Mucosa of stomach (tissue), 1 donor: Measurements from ENCODE around the gene SLK.

Experiments
- H3K27me3 ChIP-seq: one replicate; pipeline ENCODE4 v1.7.0; 2013; ENCODE audit warnings: mild to moderate bottlenecking, low read length; ENCODE audit not compliant: control insufficient read depth, insufficient read depth
- H3K36me3 ChIP-seq: one replicate; pipeline ENCODE4 v1.7.0; 2013; ENCODE audit warnings: low read length; ENCODE audit not compliant: control insufficient read depth, insufficient read depth
- H3K4me1 ChIP-seq: one replicate; pipeline ENCODE4 v1.7.0; 2013; ENCODE audit warnings: mild to moderate bottlenecking, low read length; ENCODE audit not compliant: control insufficient read depth, insufficient read depth
- H3K4me3 ChIP-seq: one replicate; pipeline ENCODE4 v1.7.0; 2013; ENCODE audit warnings: low read length
- H3K9ac ChIP-seq: one replicate; pipeline ENCODE4 v1.7.0; 2013; ENCODE audit warnings: mild to moderate bottlenecking, low read length, moderate library complexity
- H3K9me3 ChIP-seq: one replicate; pipeline ENCODE4 v1.7.0; 2013; ENCODE audit warnings: mild to moderate bottlenecking, low read length, moderate library complexity; ENCODE audit not compliant: control insufficient read depth
- donor health status: Pancreatic carcinoma.

The SLK gene

GRCh38 chr10:103975169-103975568 lies 8.2 kb downstream of the SLK start:
- Histone ChIP-seq H3K4me3 (no peak overlapping the region), H3K4me1 (no peaks in the 10 kb centered on the region), H3K9me3 (no peaks in the 10 kb centered on the region), H3K9ac (no peak overlapping the region), H3K36me3 (no peaks in the 10 kb centered on the region), H3K27me3 (no peaks in the 10 kb centered on the region)

GRCh38 chr10:103977204-103977603 lies 10.3 kb downstream of the SLK start:
- no peaks in the 10 kb centered on the region for H3K9me3 ChIP-seq
- H3K4me3 ChIP-seq: no peak overlapping the region
- H3K4me1 ChIP-seq: no peaks in the 10 kb centered on the region
- H3K36me3 ChIP-seq: no peaks in the 10 kb centered on the region
- no peak overlapping the region for H3K9ac ChIP-seq
- no peaks in the 10 kb centered on the region for H3K27me3 ChIP-seq

GRCh38 chr10:103979530-103979929 lies 12.6 kb downstream of the SLK start:
- no peaks in the 10 kb centered on the region for H3K4me1 ChIP-seq
- H3K4me3 ChIP-seq: no peak overlapping the region
- H3K9me3 ChIP-seq: no peaks in the 10 kb centered on the region
- no peaks in the 10 kb centered on the region for H3K27me3 ChIP-seq
- H3K9ac ChIP-seq: no peak overlapping the region
- H3K36me3 ChIP-seq: no peaks in the 10 kb centered on the region

- no peaks in the 10 kb centered on the region for H3K4me1 ChIP-seq
- H3K9ac ChIP-seq: no peak overlapping the region
- no peaks in the 10 kb centered on the region for H3K36me3 ChIP-seq
- H3K4me3 ChIP-seq: no peak overlapping the region
- H3K9me3 ChIP-seq: no peaks in the 10 kb centered on the region
- H3K27me3 ChIP-seq: no peaks in the 10 kb centered on the region
Observed at GRCh38 chr10:103980288-103980906, 13.5 kb downstream of the SLK start.

- Histone ChIP-seq H3K4me3 (no peak overlapping the region), H3K9ac (no peak overlapping the region), H3K4me1 (no peaks in the 10 kb centered on the region), H3K36me3 (no peaks in the 10 kb centered on the region), H3K9me3 (no peaks in the 10 kb centered on the region), H3K27me3 (no peaks in the 10 kb centered on the region)
Observed at GRCh38 chr10:103982639-103983038, 15.7 kb downstream of the SLK start.

- no peaks in the 10 kb centered on the region for H3K4me1 ChIP-seq
- H3K36me3 ChIP-seq: no peaks in the 10 kb centered on the region
- no peak overlapping the region for H3K9ac ChIP-seq
- H3K9me3 ChIP-seq: no peaks in the 10 kb centered on the region
- H3K4me3 ChIP-seq: no peak overlapping the region
- no peaks in the 10 kb centered on the region for H3K27me3 ChIP-seq
Observed at GRCh38 chr10:103983367-103983911, 16.5 kb downstream of the SLK start.

- Histone ChIP-seq H3K4me3 (no peak overlapping the region), H3K27me3 (no peaks in the 10 kb centered on the region), H3K9me3 (no peaks in the 10 kb centered on the region), H3K9ac (no peak overlapping the region), H3K36me3 (no peaks in the 10 kb centered on the region), H3K4me1 (no peaks in the 10 kb centered on the region)
Observed at GRCh38 chr10:103985726-103986125, 18.8 kb downstream of the SLK start.

GRCh38 chr10:103986360-103986759 lies 19.4 kb downstream of the SLK start:
- Histone ChIP-seq H3K27me3 (no peaks in the 10 kb centered on the region), H3K4me3 (no peak overlapping the region), H3K9ac (no peak overlapping the region), H3K4me1 (no peaks in the 10 kb centered on the region), H3K9me3 (no peaks in the 10 kb centered on the region), H3K36me3 (no peaks in the 10 kb centered on the region)

- H3K36me3 ChIP-seq: no peaks in the 10 kb centered on the region
- H3K4me3 ChIP-seq: no peak overlapping the region
- H3K9ac ChIP-seq: no peak overlapping the region
- no peaks in the 10 kb centered on the region for H3K27me3 ChIP-seq
- H3K4me1 ChIP-seq: no peaks in the 10 kb centered on the region
- H3K9me3 ChIP-seq: no peaks in the 10 kb centered on the region
Observed at GRCh38 chr10:103990121-103990520, 23.2 kb downstream of the SLK start.

GRCh38 chr10:103990531-103990930 lies 23.6 kb downstream of the SLK start:
- Histone ChIP-seq H3K27me3 (no peaks in the 10 kb centered on the region), H3K9ac (no peak overlapping the region), H3K9me3 (no peaks in the 10 kb centered on the region), H3K4me3 (no peak overlapping the region), H3K4me1 (no peaks in the 10 kb centered on the region), H3K36me3 (no peaks in the 10 kb centered on the region)

GRCh38 chr10:103991393-103992128 lies 24.6 kb downstream of the SLK start:
- no peaks in the 10 kb centered on the region for H3K9me3 ChIP-seq
- no peaks in the 10 kb centered on the region for H3K36me3 ChIP-seq
- no peaks in the 10 kb centered on the region for H3K27me3 ChIP-seq
- H3K4me1 ChIP-seq: no peaks in the 10 kb centered on the region
- no peak overlapping the region for H3K9ac ChIP-seq
- H3K4me3 ChIP-seq: no peak overlapping the region

GRCh38 chr10:103995134-103995533 lies 28.2 kb downstream of the SLK start:
- H3K9me3 ChIP-seq: no peaks in the 10 kb centered on the region
- H3K4me1 ChIP-seq: no peaks in the 10 kb centered on the region
- no peak overlapping the region for H3K9ac ChIP-seq
- no peaks in the 10 kb centered on the region for H3K27me3 ChIP-seq
- no peaks in the 10 kb centered on the region for H3K36me3 ChIP-seq
- H3K4me3 ChIP-seq: no peak overlapping the region
